GM12873 (cell line): ENCODE results near the gene UGGT2.

Experiments
- CTCF ChIP-seq: IDR thresholded peaks from 2 replicates; pipeline ENCODE4 v1.5.1; 2012; ENCODE audit warnings: low read depth, mild to moderate bottlenecking, moderate library complexity, low read length, control low read depth; ENCODE audit not compliant: insufficient read depth; ENCODE audit errors: missing control alignments

Gene UGGT2

GRCh38 chr13:96089139-96089538, 35.9 kb upstream of the UGGT2 start:
- TF ChIP-seq CTCF: no peak

- no peak for TF ChIP-seq CTCF
These were observed 33.5 kb upstream of the UGGT2 start for GRCh38 chr13:96086736-96087135.

- no peak for TF ChIP-seq CTCF
These were observed 29.4 kb upstream of the UGGT2 start for GRCh38 chr13:96082640-96083039.

- TF ChIP-seq CTCF: no peak
These were observed 28.7 kb upstream of the UGGT2 start for GRCh38 chr13:96081888-96082287.

- no peak for TF ChIP-seq CTCF
These were observed 27.5 kb upstream of the UGGT2 start for GRCh38 chr13:96080676-96081075.

GRCh38 chr13:96075953-96076543, 22.8 kb upstream of the UGGT2 start:
- peak; percentile 53 for TF ChIP-seq CTCF

GRCh38 chr13:96072392-96072791, 19.2 kb upstream of the UGGT2 start:
- no peak for TF ChIP-seq CTCF
